Measurements from ENCODE around the gene GGN.

GGN gene

GRCh38 chr19:38360839-38361631 is 26.8 kb downstream of the GGN start:
- no peak for DNase-seq

- DNase-seq = peak; percentile 38
Measured at GRCh38 chr19:38360351-38360750, 27.5 kb downstream of the GGN start.

- no peak for DNase-seq
Measured at GRCh38 chr19:38359242-38360021, 28.4 kb downstream of the GGN start.

- DNase-seq = no peak
Measured at GRCh38 chr19:38358071-38358470, 29.8 kb downstream of the GGN start.

- DNase-seq = no peak
Measured at GRCh38 chr19:38355728-38356725, 31.8 kb downstream of the GGN start.

- DNase-seq = peak; percentile 45
Measured at GRCh38 chr19:38352611-38353010, 35.2 kb downstream of the GGN start.

- peak; percentile 26 for DNase-seq
Measured at GRCh38 chr19:38351865-38352395, 35.9 kb downstream of the GGN start.

- DNase-seq = no peak
Measured at GRCh38 chr19:38350883-38351282, 37.0 kb downstream of the GGN start.

GRCh38 chr19:38346837-38347236 is 41.0 kb downstream of the GGN start:
- no peak for DNase-seq

GRCh38 chr19:38340927-38341326 is 46.9 kb downstream of the GGN start:
- no peak for DNase-seq

- DNase-seq = peak; percentile 85
Measured at GRCh38 chr19:38339011-38339410, 48.8 kb downstream of the GGN start.

- DNase-seq = peak; percentile 60
Measured at GRCh38 chr19:38337360-38337653, 50.5 kb downstream of the GGN start.

- DNase-seq = peak; percentile 98
Measured at GRCh38 chr19:38336638-38337359, 51.0 kb downstream of the GGN start.

- peak; percentile 98 for DNase-seq
Measured at GRCh38 chr19:38335949-38336637, 51.7 kb downstream of the GGN start.

Data from NCI-H82 (cell line).